ENCODE data around the gene TUBAL3. TPM values are rescaled to one million over a fixed set of nuclear protein-coding genes. Genes with fewer than 3 reads are reported as not detected.

The TUBAL3 gene
- total RNA-seq, 1 experiment from 2014 or later: not detected

- no peak overlapping the region for H2BK12ac ChIP-seq (ENCODE audit: insufficient read length, low read depth, low read length)
- no CpG with 5 or more reads among the region's 9 CpGs for WGBS (ENCODE audit: extremely low coverage, insufficient read length, low lambda C conversion rate)
- H3T11ph ChIP-seq (ENCODE audit: low read length): no peak overlapping the region
- no peak overlapping the region for H3K56ac ChIP-seq (ENCODE audit: insufficient read length, low read depth, low read length)
- no peaks in the 10 kb centered on the region for H3K79me1 ChIP-seq (ENCODE audit: insufficient read depth, low read depth, low read length, poor library complexity, severe bottlenecking)
- H3K18ac ChIP-seq (ENCODE audit: insufficient read length, low read depth, low read length): no peak overlapping the region
- H4K91ac ChIP-seq (ENCODE audit: insufficient read length, low read depth, low read length): no peak overlapping the region
- TF ChIP-seq, protein P1, sequence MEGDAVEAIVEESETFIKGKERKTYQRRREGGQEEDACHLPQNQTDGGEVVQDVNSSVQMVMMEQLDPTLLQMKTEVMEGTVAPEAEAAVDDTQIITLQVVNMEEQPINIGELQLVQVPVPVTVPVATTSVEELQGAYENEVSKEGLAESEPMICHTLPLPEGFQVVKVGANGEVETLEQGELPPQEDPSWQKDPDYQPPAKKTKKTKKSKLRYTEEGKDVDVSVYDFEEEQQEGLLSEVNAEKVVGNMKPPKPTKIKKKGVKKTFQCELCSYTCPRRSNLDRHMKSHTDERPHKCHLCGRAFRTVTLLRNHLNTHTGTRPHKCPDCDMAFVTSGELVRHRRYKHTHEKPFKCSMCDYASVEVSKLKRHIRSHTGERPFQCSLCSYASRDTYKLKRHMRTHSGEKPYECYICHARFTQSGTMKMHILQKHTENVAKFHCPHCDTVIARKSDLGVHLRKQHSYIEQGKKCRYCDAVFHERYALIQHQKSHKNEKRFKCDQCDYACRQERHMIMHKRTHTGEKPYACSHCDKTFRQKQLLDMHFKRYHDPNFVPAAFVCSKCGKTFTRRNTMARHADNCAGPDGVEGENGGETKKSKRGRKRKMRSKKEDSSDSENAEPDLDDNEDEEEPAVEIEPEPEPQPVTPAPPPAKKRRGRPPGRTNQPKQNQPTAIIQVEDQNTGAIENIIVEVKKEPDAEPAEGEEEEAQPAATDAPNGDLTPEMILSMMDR (conservative IDR thresholded peaks at IDR 0.05): peak; percentile 86
- H2BK20ac ChIP-seq (ENCODE audit: low read depth, low read length, poor library complexity, severe bottlenecking): no peak overlapping the region
- H2AFZ ChIP-seq (ENCODE audit: low read length): no peak overlapping the region
- peaks cover 0 to 2% (median 0%) of the 10 kb centered on the region in 3 experiments; a peak in 4 of 7 replicates for H3K36me3 Mint-ChIP-seq (ENCODE audit: insufficient read depth in 1 of 3, low read depth in 3 of 3)
- H3K4me1 Mint-ChIP-seq: peaks cover 15 to 16% of the 10 kb centered on the region in 2 experiments
- no peak overlapping the region for H3K4me3 Mint-ChIP-seq
- no peaks in the 10 kb centered on the region for H3K27me3 Mint-ChIP-seq (ENCODE audit: low read depth)
- no peak for DNase-seq
- no peaks in the 10 kb centered on the region for H3K9me3 ChIP-seq (ENCODE audit: control insufficient read depth, low read depth, low read length)
- no peaks in the 10 kb centered on the region for H3K4me1 ChIP-seq (ENCODE audit: insufficient read depth, low read length)
- no peak overlapping the region; a peak in 1 of 7 replicates for H3K27ac Mint-ChIP-seq
- H3K23me2 ChIP-seq (ENCODE audit: insufficient read length, low read depth, low read length, poor library complexity, severe bottlenecking): no peaks in the 10 kb centered on the region
- no peak overlapping the region for H2AK5ac ChIP-seq (ENCODE audit: insufficient read length, low read length)
- H4K20me1 ChIP-seq (ENCODE audit: control insufficient read depth, insufficient read depth, insufficient read length): no peaks in the 10 kb centered on the region
- H2BK15ac ChIP-seq (ENCODE audit: low read depth, low read length): no peak overlapping the region
- H3K79me2 ChIP-seq (ENCODE audit: insufficient read depth, low read length): no peaks in the 10 kb centered on the region; the same call in 1 of the 2 replicates
- no peak overlapping the region for H3K27ac ChIP-seq (ENCODE audit: insufficient read length, low read depth, low read length)
- no peak overlapping the region for H3K9ac ChIP-seq (ENCODE audit: extremely low read depth, insufficient read length, low read length)
- no peak overlapping the region for H4K8ac ChIP-seq (replicated peaks; ENCODE audit: insufficient read length, low read depth, low read length)
- H2BK120ac ChIP-seq (ENCODE audit: low read depth, low read length, poor library complexity, severe bottlenecking): no peak overlapping the region
- H2BK5ac ChIP-seq (ENCODE audit: insufficient read length, low read length): no peak overlapping the region
- no peak overlapping the region for H3K4ac ChIP-seq (ENCODE audit: low read depth, low read length)
- H3K9me3 Mint-ChIP-seq: no peaks in the 10 kb centered on the region
- no peak overlapping the region for H3K14ac ChIP-seq (ENCODE audit: insufficient read depth, low read length)
- no peak overlapping the region for H3K23ac ChIP-seq (ENCODE audit: insufficient read length, low read depth, low read length)
- no peaks in the 10 kb centered on the region for H3K27me3 ChIP-seq (ENCODE audit: insufficient read depth, low read length)
- H4K5ac ChIP-seq (ENCODE audit: insufficient read length, low read depth, low read length): no peak overlapping the region
- no peak overlapping the region for H3K4me2 ChIP-seq (ENCODE audit: insufficient read depth, insufficient read length, low read length)
Observed at GRCh38 chr10:5442065-5442989, 37.7 kb upstream of the TUBAL3 start.
